Suprapubic skin (tissue), 4 donors: ENCODE data around the gene CDC42BPG.

ENCODE experiments used
- POLR2A ChIP-seq, 2 donors: fragments of 450-650 bp; IDR thresholded peaks; one replicate each; pipeline ENCODE4 v1.6.1; 2017; ENCODE audit warnings: antibody characterized with exemption in 2 of 2, mild to moderate bottlenecking in 2 of 2, moderate library complexity in 2 of 2
- POLR2AphosphoS5 ChIP-seq, 3 donors: sonication (generic); formaldehyde crosslinking; IDR thresholded peaks; one replicate each; pipeline ENCODE4 v1.6.1; 2017; ENCODE audit warnings: antibody characterized with exemption in 3 of 3

DNA sequence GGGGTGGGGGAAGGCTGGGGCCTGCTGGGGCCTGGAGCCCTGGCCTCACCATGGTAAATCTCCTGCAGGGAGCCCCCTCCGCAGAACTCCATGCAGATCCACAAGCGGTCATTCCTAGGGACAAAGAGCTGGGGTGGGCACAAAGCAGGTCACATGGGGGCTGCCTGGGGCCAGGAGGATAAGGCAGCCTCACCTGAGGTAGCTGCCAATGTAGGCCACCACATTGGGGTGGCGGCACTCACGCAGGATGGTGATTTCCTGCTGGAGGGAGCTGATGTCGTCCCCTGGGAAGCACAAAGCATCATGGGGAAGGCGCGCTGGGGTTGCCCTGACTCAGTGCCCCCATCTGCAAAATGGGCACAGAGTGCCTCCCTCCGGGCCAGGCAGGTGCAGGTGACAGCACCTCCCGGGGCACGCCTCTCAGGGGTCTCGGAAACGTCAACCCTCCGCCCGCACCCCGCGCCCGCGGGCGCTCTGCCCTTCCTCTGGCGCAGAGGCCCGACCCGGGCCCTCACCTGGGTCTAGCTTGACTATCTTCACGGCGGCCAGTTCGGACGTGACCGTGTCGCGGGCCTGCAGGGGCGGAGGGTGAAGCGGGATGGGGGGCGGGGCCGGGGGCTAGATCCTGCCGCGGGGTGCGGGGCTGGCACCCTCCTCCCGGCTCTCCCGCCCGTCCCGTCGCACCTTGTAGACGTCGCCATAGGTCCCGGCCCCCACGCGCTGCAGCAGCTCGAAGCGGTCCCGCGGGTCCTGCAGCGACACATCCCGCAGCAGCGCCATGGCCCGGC, 41.9 kb downstream of the CDC42BPG start:
- TF ChIP-seq POLR2AphosphoS5 (IDR thresholded peaks at IDR 0.05) (no peak), POLR2A (IDR thresholded peaks at IDR 0.05) (no peak)
